Thyroid gland (tissue), 4 donors: ENCODE results near the gene TTC31. TPM values are rescaled to one million over a fixed set of nuclear protein-coding genes. Genes with fewer than 3 reads are reported as not detected.

Experiments
- DNase-seq, 2 donors: peaks; one replicate each; pipeline ENCODE4 v3.0.0-alpha.2; 2019
- H3K27ac ChIP-seq, 3 donors: fragments of 200-600 bp; sonication (generic); 1 replicate in 2 of 3; 2 replicates in 1 of 3; pipeline ENCODE4 v1.5.1; 2016 to 2019; ENCODE audit warnings: mild to moderate bottlenecking in 1 of 3, moderate library complexity in 1 of 3
- H3K27me3 ChIP-seq: fragments of 200-600 bp; sonication (generic); one replicate; pipeline ENCODE4 v1.5.1; 2019
- H3K36me3 ChIP-seq, 2 donors: fragments of 200-600 bp; sonication (generic); one replicate each; pipeline ENCODE4 v1.5.1; 2016 to 2019
- H3K4me1 ChIP-seq, 2 donors: fragments of 200-600 bp; sonication (generic); one replicate each; pipeline ENCODE4 v1.5.1; 2017 to 2019
- H3K4me3 ChIP-seq, 3 donors: fragments of 200-600 bp; sonication (generic); replicated peaks in 1 of 3; 1 replicate in 2 of 3; 2 replicates in 1 of 3; pipeline ENCODE4 v1.5.1; 2016; ENCODE audit warnings: mild to moderate bottlenecking in 1 of 3
- H3K9me3 ChIP-seq: fragments of 200-600 bp; sonication (generic); one replicate; pipeline ENCODE4 v1.5.1; 2017
- POLR2A ChIP-seq, 2 donors: fragments of 450-650 bp; IDR thresholded peaks; one replicate each; pipeline ENCODE4 v1.6.1; 2017; ENCODE audit warnings: antibody characterized with exemption in 2 of 2, mild to moderate bottlenecking in 2 of 2, moderate library complexity in 1 of 2
- WGBS, 2 donors: methylation state at CpG; one replicate each; pipeline ENCODE4 v1.1.5; 2017; 5-methylcytosine and 5-hydroxymethylcytosine counted together
- intact Hi-C: fragments of 100-400 bp; cut with DNase I; formaldehyde crosslinking; loops from one replicate; pipeline ENCODE4 v1.15.1; 2023
- total RNA-seq, 4 donors: library from RNA; depleted of rRNA; stranded (reverse); fragments of >200 nt; gene quantifications; one replicate each; pipeline ENCODE4 v1.2.3, GENCODE V29; 2016
- TF ChIP-seq, protein P1 (sequence below), 6 experiments: fragments of 200-600 bp in 3 of 6; fragments of 450-650 bp in 3 of 6; sonication (generic) in 3 of 6; IDR thresholded peaks; one replicate each; pipeline ENCODE4 v1.5.1; 2016 to 2019; ENCODE audit warnings: antibody characterized with exemption in 6 of 6, mild to moderate bottlenecking in 2 of 6, inconsistent platforms in 1 of 6, moderate library complexity in 1 of 6

The TTC31 gene
- total RNA-seq, 4 donors from 2014 or later: 18.9 to 38.0 (median 22.4) TPM

- peaks cover 29 to 36% of the 10 kb centered on the region in 2 donors for H3K4me1 ChIP-seq
- 9 to 13% methylated on average over 25 to 35 of the region's 65 CpGs for WGBS, 2 donors
- intact Hi-C loops: no loop called here
- H3K9me3 ChIP-seq: no peaks in the 10 kb centered on the region
- H3K27me3 ChIP-seq: peaks cover 7% of the 10 kb centered on the region
- no peak for TF ChIP-seq POLR2A (IDR thresholded peaks at IDR 0.05)
- TF ChIP-seq, protein P1, sequence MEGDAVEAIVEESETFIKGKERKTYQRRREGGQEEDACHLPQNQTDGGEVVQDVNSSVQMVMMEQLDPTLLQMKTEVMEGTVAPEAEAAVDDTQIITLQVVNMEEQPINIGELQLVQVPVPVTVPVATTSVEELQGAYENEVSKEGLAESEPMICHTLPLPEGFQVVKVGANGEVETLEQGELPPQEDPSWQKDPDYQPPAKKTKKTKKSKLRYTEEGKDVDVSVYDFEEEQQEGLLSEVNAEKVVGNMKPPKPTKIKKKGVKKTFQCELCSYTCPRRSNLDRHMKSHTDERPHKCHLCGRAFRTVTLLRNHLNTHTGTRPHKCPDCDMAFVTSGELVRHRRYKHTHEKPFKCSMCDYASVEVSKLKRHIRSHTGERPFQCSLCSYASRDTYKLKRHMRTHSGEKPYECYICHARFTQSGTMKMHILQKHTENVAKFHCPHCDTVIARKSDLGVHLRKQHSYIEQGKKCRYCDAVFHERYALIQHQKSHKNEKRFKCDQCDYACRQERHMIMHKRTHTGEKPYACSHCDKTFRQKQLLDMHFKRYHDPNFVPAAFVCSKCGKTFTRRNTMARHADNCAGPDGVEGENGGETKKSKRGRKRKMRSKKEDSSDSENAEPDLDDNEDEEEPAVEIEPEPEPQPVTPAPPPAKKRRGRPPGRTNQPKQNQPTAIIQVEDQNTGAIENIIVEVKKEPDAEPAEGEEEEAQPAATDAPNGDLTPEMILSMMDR (IDR thresholded peaks at IDR 0.05): no peak
- peak within 1 kb of the TSS in 1 of 3 donors; percentile 19 for H3K4me3 ChIP-seq
- no peak for DNase-seq
- H3K36me3 ChIP-seq: no peaks in the 10 kb centered on the region
- H3K27ac ChIP-seq: no peak within 1 kb of the TSS
Observed at GRCh38 chr2:74499267-74499939, 16.5 kb downstream of the TTC31 start, which contains the start of gene LBX2. Gene LBX2 (minus strand): TSS chr2:74499603. CDS start chr2:74499537, 66 bp downstream.

- 70 to 77% methylated on average over 15 of the region's 15 CpGs for WGBS, 2 donors
- Histone ChIP-seq H3K9me3 (no peaks in the 10 kb centered on the region), H3K4me3 (no peak overlapping the region), H3K36me3 (peaks cover 2% of the 10 kb centered on the region in 2 donors), H3K4me1 (peaks cover 29 to 36% of the 10 kb centered on the region in 2 donors), H3K27ac (no peak overlapping the region), H3K27me3 (peaks cover 7% of the 10 kb centered on the region)
- DNase-seq: no peak
- TF ChIP-seq, protein P1 (IDR thresholded peaks at IDR 0.05): no peak
- no peak for TF ChIP-seq POLR2A (IDR thresholded peaks at IDR 0.05)
- intact Hi-C loops: no loop called here
Observed at GRCh38 chr2:74499940-74500577, 17.2 kb downstream of the TTC31 start.

DNA sequence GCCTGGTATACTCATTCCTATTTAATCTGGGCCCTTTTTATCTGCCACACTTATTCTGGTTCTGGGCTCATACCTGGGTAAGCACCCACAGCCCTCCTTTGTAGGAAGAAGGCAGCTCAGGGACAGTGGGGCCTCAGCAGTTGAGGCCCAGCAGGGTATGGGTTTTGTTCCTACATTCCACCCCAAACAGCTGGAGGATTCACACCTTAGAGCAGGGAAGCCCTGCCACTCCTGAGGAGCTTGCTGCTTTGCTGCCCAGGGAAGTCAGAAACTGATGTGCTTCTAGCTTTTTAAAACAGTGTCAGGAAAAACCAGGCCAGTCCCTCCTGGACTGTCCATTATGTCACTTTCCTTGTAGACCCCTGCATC, 17.7 kb downstream of the TTC31 start:
- Histone ChIP-seq H3K27me3 (peaks cover 7% of the 10 kb centered on the region), H3K4me3 (no peak overlapping the region), H3K9me3 (no peaks in the 10 kb centered on the region), H3K27ac (no peak overlapping the region), H3K4me1 (peaks cover 31 to 39% of the 10 kb centered on the region in 2 donors), H3K36me3 (peaks cover 7% of the 10 kb centered on the region in 2 donors)
- no peak for TF ChIP-seq POLR2A (IDR thresholded peaks at IDR 0.05)
- TF ChIP-seq, protein P1 (IDR thresholded peaks at IDR 0.05): no peak
- DNase-seq: no peak
- intact Hi-C loops: no loop called here

DNA sequence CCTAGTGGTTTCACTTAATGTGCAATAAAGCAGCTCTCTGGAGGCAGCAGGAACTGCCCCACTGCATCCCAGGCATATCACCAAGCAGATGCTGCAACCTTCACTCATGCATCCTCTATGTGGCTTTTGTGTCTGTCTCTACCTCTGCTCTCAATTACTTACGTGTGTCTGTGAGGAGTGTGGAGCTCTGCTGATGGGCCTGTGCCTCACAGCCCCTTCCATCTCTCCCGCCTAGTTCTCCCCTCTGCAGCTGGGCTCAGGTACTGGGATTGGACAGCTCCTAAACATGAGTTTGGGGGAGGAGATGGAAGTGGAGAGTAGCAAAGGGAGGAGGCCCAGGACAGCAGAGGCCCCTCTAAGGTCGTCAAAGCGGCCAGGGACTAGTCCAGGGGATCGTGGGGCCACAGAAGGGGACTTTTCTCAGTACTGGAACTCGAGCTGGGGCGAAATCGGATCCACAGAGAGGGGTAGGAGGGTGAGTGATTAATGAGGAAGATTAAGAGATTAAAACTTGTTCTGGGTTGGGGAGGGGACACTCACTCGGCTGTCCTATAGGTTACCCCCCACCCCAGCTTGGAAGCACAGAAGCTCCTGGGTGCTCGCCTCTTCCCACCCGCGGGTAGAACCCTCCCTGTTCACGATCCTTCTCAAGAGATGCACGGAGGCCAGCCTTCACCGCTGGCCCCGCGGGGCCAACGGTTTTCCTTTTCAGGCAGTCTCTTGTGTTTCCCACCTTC, 18.6 kb downstream of the TTC31 start:
- intact Hi-C loops: no loop called here
- Histone ChIP-seq H3K27me3 (peaks cover 7% of the 10 kb centered on the region), H3K27ac (no peak overlapping the region), H3K36me3 (peaks cover 11 to 12% of the 10 kb centered on the region in 2 donors), H3K4me1 (peaks cover 40 to 48% of the 10 kb centered on the region in 2 donors), H3K4me3 (no peak overlapping the region), H3K9me3 (no peaks in the 10 kb centered on the region)
- TF ChIP-seq, protein P1 (IDR thresholded peaks at IDR 0.05): no peak
- TF ChIP-seq POLR2A (IDR thresholded peaks at IDR 0.05): no peak
- no peak for DNase-seq
- WGBS, 2 donors: 76 to 78% methylated on average over 18 of the region's 18 CpGs
